Natural killer cell (primary cell): ENCODE data around the gene RASGRF1. TPM values are rescaled to one million over a fixed set of nuclear protein-coding genes. Genes with fewer than 3 reads are reported as not detected.

ENCODE experiments used
- ATAC-seq, 3 donors: fragments of 150-1000 bp in 2 of 3; fragments of 200-7000 bp in 1 of 3; cut with Tn5 transposase; 1 replicate in 1 of 3; 2 replicates in 2 of 3; pipeline ENCODE4 v1.10.0; 2021; ENCODE audit warnings: mild to moderate bottlenecking in 2 of 3, moderate library complexity in 2 of 3
- DNase-seq, 2 donors: peaks; one replicate each; pipeline versions ENCODE4 v3.0.0 to v3.0.0-alpha.2; 2013 to 2021; ENCODE audit warnings: mixed read lengths in 1 of 2
- H3K27ac ChIP-seq: one replicate; pipeline ENCODE4 v1.5.1; 2013; ENCODE audit warnings: mild to moderate bottlenecking, low read length
- H3K27me3 ChIP-seq: one replicate; pipeline ENCODE4 v1.6.1; 2013; ENCODE audit warnings: low read length; ENCODE audit not compliant: control insufficient read depth, insufficient read depth
- H3K36me3 ChIP-seq: one replicate; pipeline ENCODE4 v1.6.1; 2013; ENCODE audit warnings: low read length; ENCODE audit not compliant: control insufficient read depth, insufficient read depth
- H3K4me1 ChIP-seq: one replicate; pipeline ENCODE4 v1.6.1; 2013; ENCODE audit warnings: low read length; ENCODE audit not compliant: control insufficient read depth, insufficient read depth
- H3K4me3 ChIP-seq: one replicate; pipeline ENCODE4 v1.5.1; 2013; ENCODE audit warnings: low read length
- H3K9me3 ChIP-seq: one replicate; pipeline ENCODE4 v1.6.1; 2013; ENCODE audit warnings: low read length; ENCODE audit not compliant: control insufficient read depth, insufficient read depth
- H3K27ac Mint-ChIP-seq, 2 donors: one replicate each; pipeline ENCODE4 v1.8.0; 2022; ENCODE audit warnings: mild to moderate bottlenecking in 2 of 2, mixed read lengths in 2 of 2, moderate library complexity in 1 of 2
- H3K27me3 Mint-ChIP-seq, 2 donors: one replicate each; pipeline ENCODE4 v1.8.0; 2022; ENCODE audit warnings: low read depth in 2 of 2, mixed read lengths in 2 of 2
- H3K36me3 Mint-ChIP-seq: one replicate; pipeline ENCODE4 v1.8.0; 2022; ENCODE audit warnings: mixed read lengths
- H3K4me1 Mint-ChIP-seq, 2 donors: one replicate each; pipeline ENCODE4 v1.8.0; 2022; ENCODE audit warnings: mixed read lengths in 2 of 2
- H3K4me3 Mint-ChIP-seq: one replicate; pipeline ENCODE4 v1.8.0; 2022; ENCODE audit warnings: mild to moderate bottlenecking, moderate library complexity, mixed read lengths
- H3K9me3 Mint-ChIP-seq, 2 donors: one replicate each; pipeline ENCODE4 v1.8.0; 2022; ENCODE audit warnings: mixed read lengths in 2 of 2
- CTCF ChIP-seq: fragments of 200-600 bp; IDR thresholded peaks from one replicate; pipeline ENCODE4 v1.8.0; 2022; ENCODE audit warnings: antibody characterized with exemption
- WGBS: methylation state at CpG from one replicate; pipeline ENCODE4 v1.1.7; 2013; ENCODE audit warnings: missing lambda C conversion rate; ENCODE audit not compliant: insufficient coverage; 5-methylcytosine and 5-hydroxymethylcytosine counted together
- intact Hi-C: fragments of 100-400 bp; cut with micrococcal nuclease; formaldehyde crosslinking; loops from one replicate; pipeline ENCODE4 v1.14.2; 2022
- total RNA-seq, 4 donors: library from RNA; stranded (reverse); fragments of 120-200 nt in 1 of 4; gene quantifications; one replicate each; pipeline versions ENCODE4 v1.2.3 to v1.2.4, GENCODE V29; 2013 to 2022

Gene RASGRF1
- total RNA-seq, 3 donors from 2014 or later (not counting 1 experiment from before 2014, with no cell fraction given): not detected

GRCh38 chr15:79051029-79051428, 39.6 kb downstream of the RASGRF1 start:
- intact Hi-C loops: no loop called here
- H3K27me3 ChIP-seq: no peaks in the 10 kb centered on the region
- no peaks in the 10 kb centered on the region for H3K36me3 ChIP-seq
- H3K4me3 ChIP-seq: no peak overlapping the region
- Mint-ChIP-seq H3K27me3 (peaks cover 5 to 13% of the 10 kb centered on the region in 2 donors), H3K27ac (no peak overlapping the region), H3K4me3 (no peak overlapping the region), H3K4me1 (no peaks in the 10 kb centered on the region), H3K36me3 (no peaks in the 10 kb centered on the region), H3K9me3 (no peaks in the 10 kb centered on the region)
- no peak overlapping the region for H3K27ac ChIP-seq
- TF ChIP-seq CTCF: no peak
- ATAC-seq (no peak), DNase-seq (no peak)
- H3K4me1 ChIP-seq: no peaks in the 10 kb centered on the region
- WGBS: 82% methylated on average over 6 of the region's 6 CpGs
- no peaks in the 10 kb centered on the region for H3K9me3 ChIP-seq

- Mint-ChIP-seq H3K4me1 (no peaks in the 10 kb centered on the region), H3K4me3 (no peak overlapping the region), H3K27ac (no peak overlapping the region), H3K36me3 (no peaks in the 10 kb centered on the region), H3K27me3 (peaks cover 6 to 16% of the 10 kb centered on the region in 2 donors), H3K9me3 (no peaks in the 10 kb centered on the region)
- intact Hi-C loops: no loop called here
- Histone ChIP-seq H3K9me3 (no peaks in the 10 kb centered on the region), H3K4me1 (no peaks in the 10 kb centered on the region), H3K27ac (no peak overlapping the region), H3K4me3 (no peak overlapping the region), H3K36me3 (no peaks in the 10 kb centered on the region), H3K27me3 (no peaks in the 10 kb centered on the region)
- WGBS: 84% methylated on average over 3 of the region's 3 CpGs
- DNase-seq: no peak
- no peak for ATAC-seq
- no peak for TF ChIP-seq CTCF
These were observed 40.2 kb downstream of the RASGRF1 start for GRCh38 chr15:79050341-79050740.

GRCh38 chr15:79049416-79049815, 41.2 kb downstream of the RASGRF1 start:
- TF ChIP-seq CTCF: no peak
- no peaks in the 10 kb centered on the region for H3K36me3 Mint-ChIP-seq

GRCh38 chr15:79047676-79048439, 42.7 kb downstream of the RASGRF1 start:
- no peak for ATAC-seq
- 90% methylated on average over 10 of the region's 10 CpGs for WGBS
- no peaks in the 10 kb centered on the region for H3K4me1 Mint-ChIP-seq
- no peak overlapping the region for H3K27ac ChIP-seq
- H3K27me3 ChIP-seq: no peaks in the 10 kb centered on the region
- no peaks in the 10 kb centered on the region for H3K36me3 Mint-ChIP-seq
- no peak overlapping the region for H3K4me3 Mint-ChIP-seq
- H3K9me3 ChIP-seq: peaks cover 4% of the 10 kb centered on the region
- H3K9me3 Mint-ChIP-seq: no peaks in the 10 kb centered on the region
- no peaks in the 10 kb centered on the region for H3K4me1 ChIP-seq
- no peaks in the 10 kb centered on the region for H3K36me3 ChIP-seq
- no peak for TF ChIP-seq CTCF
- H3K27ac Mint-ChIP-seq: no peak overlapping the region
- DNase-seq: no peak
- intact Hi-C loops: no loop called here
- no peak overlapping the region for H3K4me3 ChIP-seq
- peaks cover 7 to 14% of the 10 kb centered on the region in 2 donors for H3K27me3 Mint-ChIP-seq

More at GRCh38 chr15:79049416-79049815, 41.2 kb downstream of the RASGRF1 start:
- Histone ChIP-seq H3K27me3 (no peaks in the 10 kb centered on the region), H3K36me3 (no peaks in the 10 kb centered on the region), H3K27ac (no peak overlapping the region), H3K4me3 (no peak overlapping the region), H3K9me3 (no peaks in the 10 kb centered on the region), H3K4me1 (no peaks in the 10 kb centered on the region)
- H3K27me3 Mint-ChIP-seq: peaks cover 7 to 13% of the 10 kb centered on the region in 2 donors
- H3K9me3 Mint-ChIP-seq: no peaks in the 10 kb centered on the region
- no peak for ATAC-seq
- no peaks in the 10 kb centered on the region for H3K4me1 Mint-ChIP-seq
- no peak for DNase-seq
- intact Hi-C loops: no loop called here
- H3K27ac Mint-ChIP-seq: no peak overlapping the region
- WGBS: 89% methylated on average over 9 of the region's 9 CpGs
- no peak overlapping the region for H3K4me3 Mint-ChIP-seq
